HG03469 (cell line): ENCODE measurements around the gene PHC1.

ENCODE experiments used
- ATAC-seq: cut with Tn5 transposase; IDR thresholded peaks from one replicate; pipeline ENCODE4 v1.9.1; 2021; ENCODE audit warnings: mild to moderate bottlenecking, moderate library complexity, moderate number of reproducible peaks; ENCODE audit not compliant: unreplicated experiment

The PHC1 gene

DNA sequence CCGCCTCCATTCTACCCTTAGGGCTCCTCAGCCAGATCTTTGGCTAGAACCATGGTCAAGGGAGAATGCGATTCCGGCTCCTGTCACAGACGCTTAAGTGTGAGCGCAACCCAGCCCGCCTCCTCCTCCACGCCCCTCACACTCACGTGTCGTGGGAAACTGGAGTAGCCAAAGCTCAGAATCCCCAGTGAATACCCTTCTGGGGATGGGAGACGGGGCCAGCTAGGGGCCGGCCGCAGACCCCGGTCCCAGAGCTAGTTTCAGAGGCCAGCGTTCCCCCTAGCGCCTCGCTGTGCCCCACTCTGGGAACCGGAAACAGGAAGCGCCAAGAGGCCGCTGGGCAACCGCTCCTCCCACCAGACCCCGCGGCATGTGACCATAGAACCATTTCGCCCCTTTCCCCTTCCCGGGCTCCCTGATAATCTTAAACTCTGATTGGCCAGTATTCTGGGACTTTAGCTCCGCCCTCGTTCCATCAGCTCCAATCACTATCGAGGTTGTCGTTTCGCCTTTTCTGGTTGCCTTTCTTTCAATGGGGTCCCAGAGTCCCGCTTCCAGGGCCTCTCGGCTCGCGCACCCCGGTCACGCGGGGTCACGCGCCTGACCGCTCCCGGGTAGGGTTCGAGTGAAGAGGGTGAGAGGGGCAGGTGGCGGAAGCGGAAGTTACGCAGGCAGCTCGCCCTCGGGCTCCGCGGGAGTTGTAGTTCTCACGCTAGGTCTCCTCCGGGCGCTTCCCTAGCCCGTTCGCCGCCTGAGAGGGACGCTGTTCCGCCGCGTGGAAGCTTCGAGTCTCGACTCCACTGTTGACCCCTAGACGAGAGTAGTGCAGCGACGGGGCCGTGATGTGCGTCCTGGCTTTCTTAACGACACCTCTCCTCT lies 35.3 kb downstream of the PHC1 start, which contains the start of gene M6PR:
Gene M6PR (minus strand): TSS at position 304 of the 879 bp plus-strand sequence. CDS start 3,241 bp downstream, outside the sequence.
- ATAC-seq: peak; percentile 63

DNA sequence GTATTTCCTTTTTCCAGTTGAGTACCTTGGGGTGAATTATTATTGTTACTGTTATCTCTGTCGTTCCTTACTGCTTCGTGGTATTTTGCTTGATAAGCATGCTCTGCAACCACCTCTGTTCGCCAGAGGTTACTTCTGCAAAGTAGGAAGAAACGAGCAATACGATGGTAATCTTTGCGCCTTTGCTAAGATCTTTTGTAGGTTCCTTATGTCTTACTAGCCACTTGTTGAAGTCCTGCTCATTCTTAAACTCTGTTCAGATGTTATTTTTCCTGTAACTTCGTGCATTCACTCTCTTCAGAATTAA lies 35.9 kb downstream of the PHC1 start:
- peak; percentile 2 for ATAC-seq

DNA sequence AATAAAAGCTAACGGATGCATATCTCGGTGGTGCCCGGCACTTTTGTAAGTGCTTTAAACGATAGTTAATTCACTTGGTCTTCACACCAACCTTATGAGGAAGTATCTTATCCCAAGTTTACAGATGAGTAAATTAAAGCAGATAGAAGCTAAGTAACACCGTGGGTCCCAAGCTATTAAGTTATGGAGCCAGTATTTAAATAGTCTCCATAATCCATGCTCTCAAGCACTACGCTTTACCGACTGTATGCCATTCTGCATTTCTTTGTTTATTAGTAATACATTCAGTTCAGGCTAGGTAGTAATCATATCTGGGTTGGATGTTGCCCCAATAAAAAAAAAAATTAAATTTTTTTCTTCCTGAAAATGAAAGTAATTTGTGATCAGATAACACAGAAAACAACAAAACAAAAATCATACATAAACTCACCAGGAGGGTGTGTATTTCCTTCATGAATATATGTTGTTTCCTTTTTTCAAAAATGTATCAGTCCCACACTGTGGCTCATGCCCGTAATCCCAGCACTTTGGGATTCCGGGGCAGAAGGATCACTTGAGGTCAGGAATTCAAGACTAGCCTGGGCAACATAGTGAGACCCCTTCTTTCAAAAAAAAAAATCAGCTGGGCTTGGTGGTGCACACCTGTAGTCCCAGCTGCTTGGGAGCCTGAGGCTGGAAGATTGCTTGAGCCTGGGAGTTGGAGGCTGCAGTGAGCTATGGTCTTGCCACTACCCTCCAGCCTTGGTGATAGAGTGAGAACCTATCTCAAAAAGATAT lies 36.6 kb downstream of the PHC1 start:
- ATAC-seq: no peak

DNA sequence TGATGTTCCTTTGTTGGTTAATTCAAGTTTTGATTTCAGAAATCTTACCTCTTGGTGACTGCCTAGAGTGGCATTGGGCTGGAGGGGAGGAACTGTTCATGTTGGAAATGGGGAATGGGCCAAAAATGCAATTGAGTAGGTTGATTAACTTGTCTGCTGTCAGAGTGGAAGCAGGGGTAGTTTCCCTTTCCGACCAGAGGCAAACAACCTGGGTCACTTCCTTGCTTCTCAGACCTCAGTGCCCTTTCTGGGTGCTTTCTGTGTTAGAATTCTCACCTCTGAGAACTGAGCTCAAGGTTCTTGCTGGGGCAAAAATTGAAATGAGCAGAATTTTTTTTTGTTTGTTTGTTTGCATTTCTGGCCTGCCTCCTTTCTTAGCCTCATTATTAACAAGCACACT lies 37.4 kb downstream of the PHC1 start:
- no peak for ATAC-seq

DNA sequence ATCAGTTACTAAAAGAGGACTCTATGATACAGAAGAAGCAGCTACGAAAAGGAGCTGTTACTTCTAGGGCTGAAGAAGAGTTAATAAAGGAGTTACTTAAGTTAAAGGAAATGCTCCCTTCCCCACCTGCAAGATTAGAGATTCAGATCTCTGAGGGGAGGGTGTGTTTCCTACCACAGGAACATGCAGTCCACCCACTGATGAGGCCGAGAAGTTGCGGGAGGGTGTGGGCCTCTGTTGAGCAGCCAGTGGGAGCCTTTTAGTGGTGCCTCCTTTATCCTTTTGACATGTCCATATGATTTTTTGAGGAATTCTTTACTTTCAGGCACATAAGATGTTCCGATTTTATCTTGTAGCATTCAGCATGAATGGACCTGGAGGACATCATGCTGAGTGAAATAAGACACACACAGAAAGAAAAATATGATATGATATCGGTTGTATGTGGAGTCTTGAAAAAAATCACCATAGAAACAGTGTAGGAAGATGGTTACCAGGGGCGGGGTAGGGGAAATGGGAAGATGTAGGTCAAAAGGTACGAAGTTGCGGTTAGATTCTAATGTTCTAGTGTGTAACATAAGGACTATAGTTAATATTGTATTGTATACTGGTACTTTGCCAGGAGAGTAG lies 39.6 kb downstream of the PHC1 start:
- no peak for ATAC-seq

DNA sequence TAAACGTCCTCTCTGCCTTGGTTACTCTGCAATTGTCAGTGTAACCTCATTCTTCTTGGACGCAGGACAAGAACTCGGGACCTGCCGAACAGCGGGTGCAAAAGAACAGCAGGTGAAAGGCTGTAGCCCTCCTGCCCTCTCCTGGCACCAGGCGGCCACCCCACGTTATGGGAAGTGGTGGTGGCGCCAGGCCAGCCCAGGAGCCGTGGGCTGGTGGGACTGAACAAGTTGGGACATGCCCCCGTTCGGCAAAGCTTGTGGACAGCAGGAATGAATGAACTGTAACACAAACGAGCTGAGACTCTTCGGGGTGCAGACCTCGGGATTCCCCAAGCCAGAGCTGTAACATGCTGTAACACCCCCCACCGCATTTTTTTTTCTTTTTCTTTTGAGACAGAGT lies 41.8 kb downstream of the PHC1 start:
- no peak for ATAC-seq

DNA sequence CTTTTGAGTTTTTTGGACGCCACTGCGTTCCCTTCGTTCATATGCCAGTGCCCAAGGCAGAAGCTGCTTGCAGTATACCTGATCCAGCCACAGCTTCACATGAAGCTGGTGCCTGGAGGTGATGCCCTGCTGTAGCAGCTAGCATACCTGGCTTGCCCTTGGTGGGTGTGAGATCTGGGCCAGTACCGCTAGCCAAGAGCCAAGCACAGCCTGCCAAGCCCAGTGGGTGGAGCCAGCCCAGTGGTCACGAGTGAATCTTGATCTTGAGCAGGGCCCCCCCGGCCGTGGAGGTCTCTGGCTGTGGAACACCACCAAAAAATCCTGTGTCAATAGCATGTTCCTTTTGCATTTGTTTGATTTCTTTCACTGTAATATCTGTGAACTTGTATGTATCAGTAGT lies 42.5 kb downstream of the PHC1 start:
- no peak for ATAC-seq

DNA sequence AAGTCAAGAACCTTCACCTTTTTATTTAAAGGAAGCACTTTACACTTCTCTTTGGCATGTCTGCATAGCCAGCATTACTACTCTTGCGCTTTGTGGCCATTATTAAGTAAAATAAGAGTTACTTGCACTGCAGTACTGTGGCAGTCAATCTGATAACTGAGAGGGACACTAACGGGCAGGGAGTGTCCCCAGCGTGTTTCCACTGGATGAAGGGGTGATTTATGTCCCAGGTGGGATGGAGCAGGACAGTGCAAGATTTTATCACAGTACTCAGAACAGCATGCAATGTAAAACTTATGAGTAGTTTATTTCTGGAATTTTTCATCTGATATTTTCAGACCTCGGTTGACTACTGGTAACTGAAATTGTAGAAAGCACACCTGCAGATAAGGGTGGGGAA lies 43.3 kb downstream of the PHC1 start:
- ATAC-seq: no peak

DNA sequence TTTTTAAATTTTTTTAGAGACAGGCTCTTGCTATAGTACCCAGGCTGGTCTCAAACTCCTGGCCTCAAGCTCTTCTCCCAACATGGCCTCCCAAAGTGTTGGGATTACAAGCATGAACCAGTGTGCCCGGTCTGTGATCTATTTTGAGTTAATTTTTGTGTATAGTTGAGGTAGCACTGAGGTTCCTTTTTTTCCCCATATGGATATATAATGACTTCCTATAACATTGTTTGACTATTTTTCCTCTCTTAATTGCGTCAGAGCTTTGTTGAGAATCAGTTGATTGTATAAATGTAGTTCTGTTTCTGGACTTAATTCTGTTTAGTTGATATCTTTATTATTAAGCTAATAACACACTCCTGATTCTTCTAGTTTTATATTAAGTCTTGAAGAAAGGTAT lies 43.8 kb downstream of the PHC1 start:
- no peak for ATAC-seq

DNA sequence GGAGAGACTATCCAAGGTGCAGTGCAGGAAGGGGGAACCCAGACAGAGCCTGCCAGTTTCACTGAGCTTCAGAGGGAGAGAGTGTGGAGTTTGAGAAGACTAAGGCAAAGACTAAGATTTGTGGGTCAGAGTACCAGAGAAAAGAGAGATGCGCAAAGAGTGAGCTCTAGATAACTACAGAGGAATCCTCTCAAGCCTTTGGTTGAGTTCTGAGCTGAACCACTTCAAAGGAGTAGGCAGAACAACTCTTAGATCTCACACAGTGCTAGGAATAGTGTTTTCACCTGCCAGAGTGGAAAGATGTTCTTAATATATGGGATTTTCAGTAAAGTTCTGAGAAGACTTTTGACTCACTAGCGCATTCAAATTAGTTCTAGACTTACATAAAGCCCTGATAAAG lies 45.9 kb downstream of the PHC1 start:
- no peak for ATAC-seq

DNA sequence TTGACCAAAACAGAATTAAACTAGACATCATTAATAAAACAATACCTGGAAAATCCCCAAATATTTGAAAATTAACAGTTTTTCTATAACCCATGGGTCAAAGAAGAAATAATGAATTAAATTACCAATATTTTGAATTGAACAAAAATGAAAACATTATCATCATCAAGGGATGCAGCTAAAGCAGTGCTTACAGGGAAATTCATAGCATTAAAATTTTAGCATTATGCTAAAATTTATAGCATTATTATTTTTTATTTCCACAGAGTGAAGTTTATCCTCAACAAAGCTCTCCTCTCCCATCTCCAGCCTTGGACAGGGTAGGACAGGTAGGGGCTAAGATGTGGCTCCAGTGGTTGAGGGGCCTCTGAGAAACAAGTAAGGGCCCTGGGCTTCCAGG lies 54.5 kb downstream of the PHC1 start:
- ATAC-seq: no peak

DNA sequence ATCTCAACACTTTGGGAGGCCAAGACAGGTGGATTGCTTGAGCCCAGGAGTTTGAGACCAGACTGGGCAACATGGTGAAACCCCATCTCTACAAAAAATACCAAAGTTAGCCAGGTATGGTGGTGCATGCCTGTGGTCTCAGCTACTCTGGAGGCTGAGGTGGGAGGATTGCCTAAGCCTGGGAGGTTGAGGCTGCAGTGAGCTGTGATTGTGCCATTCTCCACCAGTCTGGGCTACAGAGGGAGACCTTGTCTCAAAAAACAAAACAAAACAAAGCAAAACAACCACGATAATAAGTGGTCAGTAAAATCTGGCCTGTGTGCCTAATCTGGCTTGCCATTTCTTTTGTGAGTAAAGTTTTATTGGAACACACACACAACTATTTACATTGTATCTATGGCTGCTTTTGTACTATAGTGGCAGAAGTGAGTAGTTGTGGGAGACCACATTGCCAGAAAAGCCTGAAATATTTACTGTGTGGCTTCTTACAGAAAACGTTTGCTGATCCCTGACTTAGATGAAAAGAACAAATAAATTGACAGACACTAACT lies 55.6 kb downstream of the PHC1 start:
- no peak for ATAC-seq

DNA sequence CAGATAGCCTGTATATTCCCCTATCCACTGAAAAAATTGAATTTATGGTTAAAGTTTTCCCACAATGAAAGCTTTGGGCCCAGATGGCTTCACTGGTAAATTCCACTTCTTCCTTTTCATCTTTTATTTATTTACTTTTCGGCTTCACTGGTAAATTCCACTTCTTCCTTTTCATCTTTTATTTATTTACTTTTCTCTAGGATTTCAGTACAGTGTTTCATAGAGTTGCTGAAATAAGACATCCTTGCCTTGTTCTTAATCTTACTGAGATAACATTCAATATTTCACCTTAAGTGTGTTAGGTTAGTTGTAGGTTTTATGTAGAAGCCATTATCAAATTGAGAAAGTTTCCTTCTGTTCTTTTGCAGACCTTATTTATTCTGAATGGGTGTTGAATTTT lies 56.1 kb downstream of the PHC1 start:
- no peak for ATAC-seq

DNA sequence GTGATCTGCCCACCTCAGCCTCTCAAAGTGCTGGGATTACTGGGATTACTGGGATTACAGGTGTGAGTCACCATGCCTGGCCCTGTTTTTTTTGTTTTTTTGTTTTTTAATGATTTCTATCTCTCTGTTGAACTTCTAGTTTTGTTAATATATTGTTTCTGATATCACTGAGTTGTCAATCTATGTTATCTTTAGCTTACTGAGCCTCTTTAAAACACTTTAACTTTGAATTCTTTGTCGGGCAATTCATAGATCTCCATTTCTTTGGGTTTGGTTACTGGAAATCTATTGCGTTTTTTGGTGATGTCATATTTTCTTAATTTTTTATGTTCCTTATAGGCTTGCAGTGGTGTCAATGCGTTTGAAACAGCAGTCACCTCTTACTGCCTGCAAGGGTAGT lies 65.8 kb downstream of the PHC1 start:
- ATAC-seq: no peak

DNA sequence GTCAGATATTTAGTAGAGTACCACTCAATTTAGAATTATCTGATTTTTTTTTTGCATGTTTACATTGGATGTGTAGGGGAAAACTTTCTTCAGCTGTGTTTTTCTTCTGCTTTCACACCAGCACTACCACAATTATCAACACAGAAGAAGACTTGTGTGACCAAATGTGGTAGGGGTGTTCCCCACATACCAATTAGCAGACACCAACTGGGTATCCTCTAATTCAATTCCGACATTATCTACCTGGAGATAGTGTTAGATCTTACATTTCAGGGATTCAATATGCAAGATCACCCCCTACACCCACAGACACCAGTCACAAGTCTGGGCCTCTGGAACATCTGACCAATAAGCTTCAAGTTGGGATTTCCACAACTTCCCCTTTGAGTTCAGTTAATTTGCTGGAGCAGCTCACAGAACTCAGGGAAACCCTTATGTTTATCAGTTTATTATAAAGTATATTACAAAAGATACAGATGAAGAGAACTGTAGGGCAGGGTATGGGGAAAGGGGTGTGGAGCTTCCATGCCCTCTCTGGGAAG lies 71.0 kb downstream of the PHC1 start:
- ATAC-seq: no peak

DNA sequence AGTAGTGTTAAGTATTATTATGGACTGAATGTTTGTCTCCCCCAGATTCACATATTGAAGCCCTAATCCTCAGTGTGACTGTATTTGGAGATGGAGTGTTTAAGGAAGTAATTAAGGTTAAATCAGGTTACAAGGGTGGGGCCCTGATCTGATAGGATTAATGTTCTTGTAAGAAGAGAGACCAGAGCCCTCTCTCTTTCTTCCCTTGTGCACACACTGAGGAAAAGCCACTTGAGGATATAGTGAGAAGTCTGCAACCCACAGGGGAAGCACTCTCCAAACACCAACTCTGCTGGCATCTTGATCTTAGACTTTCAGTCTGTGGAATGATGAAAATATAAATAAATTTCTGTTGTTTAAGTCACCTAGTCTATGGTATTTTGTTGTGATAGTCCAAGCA lies 72.9 kb downstream of the PHC1 start:
- ATAC-seq: no peak

DNA sequence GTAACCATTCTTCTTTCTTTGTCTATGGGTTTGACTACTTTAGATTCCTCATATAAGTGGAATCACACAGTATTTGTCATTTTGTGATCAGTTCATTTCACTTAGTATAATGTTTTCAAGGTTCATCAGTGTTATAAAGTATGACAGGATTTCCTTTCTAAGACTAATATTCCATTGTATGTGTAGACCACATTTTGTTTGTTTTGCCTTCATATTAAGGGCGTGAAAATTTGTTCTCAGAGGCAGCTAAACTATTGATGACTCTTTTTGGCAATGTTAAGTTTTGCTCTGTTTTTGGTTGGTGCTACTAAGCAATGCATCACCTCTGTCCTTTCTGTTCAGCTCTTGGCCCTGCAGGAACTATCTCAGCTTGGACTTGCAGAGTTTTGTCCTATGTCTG lies 73.4 kb downstream of the PHC1 start:
- ATAC-seq: no peak

DNA sequence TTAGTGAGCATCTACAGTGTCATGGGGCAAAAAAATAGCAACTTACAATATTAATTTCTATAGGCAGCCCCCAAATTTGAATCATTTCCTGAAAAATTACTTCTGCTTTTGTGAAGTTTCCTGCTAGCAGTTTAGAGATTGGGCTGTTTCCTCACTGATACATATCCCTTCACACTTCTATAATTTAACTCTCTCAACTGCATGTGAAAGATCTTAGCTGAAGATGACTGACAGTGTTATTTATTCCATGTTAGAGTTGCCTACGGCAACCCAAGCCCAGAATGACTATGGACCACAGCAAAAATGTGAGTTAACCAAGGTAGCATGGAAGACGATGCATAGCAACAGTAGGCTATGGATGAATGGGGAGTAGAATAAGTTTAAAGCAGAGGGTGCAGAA lies 75.1 kb downstream of the PHC1 start, which contains the start of gene KLRG1:
Gene KLRG1 (plus strand): TSS at position 134 of the 400 bp plus-strand sequence. CDS start 90 bp downstream, at position 224.
- ATAC-seq: no peak
